ENCODE results near the gene CLMP. TPM values are rescaled to one million over a fixed set of nuclear protein-coding genes. Genes with fewer than 3 reads are reported as not detected.

The CLMP gene
- total and polyA plus RNA-seq, 4 donors = 0.12 to 1.3 (median 0.35) TPM

- no peak for TF ChIP-seq JUND (IDR thresholded peaks at IDR 0.05)
Measured at GRCh38 chr11:123181075-123181474, 14.0 kb downstream of the CLMP start (continued).

GRCh38 chr11:123180574-123180973, 14.5 kb downstream of the CLMP start:
- TF ChIP-seq HNF4A (conservative IDR thresholded peaks at IDR 0.05) (no peak), RXRA (IDR thresholded peaks at IDR 0.05) (no peak), GABPA (IDR thresholded peaks at IDR 0.05 in 1 of 2, conservative IDR thresholded peaks at IDR 0.05 in 1 of 2) (no peak), EGR1 (IDR thresholded peaks at IDR 0.05; ENCODE audit: low read depth in 2 of 2) (no peak), TAF1 (conservative IDR thresholded peaks at IDR 0.05) (no peak), JUND (IDR thresholded peaks at IDR 0.05) (no peak), CTCF (IDR thresholded peaks at IDR 0.05; ENCODE audit: low read depth, low read length, missing input control) (no peak), RAD21 (IDR thresholded peaks at IDR 0.05) (no peak), ZBTB33 (IDR thresholded peaks at IDR 0.05) (no peak), FOXA2 (IDR thresholded peaks at IDR 0.05) (no peak), REST (IDR thresholded peaks at IDR 0.05) (no peak), HNF4G (IDR thresholded peaks at IDR 0.05) (no peak), SP1 (IDR thresholded peaks at IDR 0.05) (no peak), MAX (IDR thresholded peaks at IDR 0.05) (no peak), YY1 (IDR thresholded peaks at IDR 0.05) (no peak), NR2F2 (IDR thresholded peaks at IDR 0.05) (no peak), ATF3 (IDR thresholded peaks at IDR 0.05) (no peak)
- Histone ChIP-seq H3K4me1 (ENCODE audit: control insufficient read depth in 4 of 4, insufficient read depth in 4 of 4, low read length in 3 of 4) (no peaks in the 10 kb centered on the region), H3K9me3 (ENCODE audit: control insufficient read depth in 4 of 4, low read length in 3 of 4) (no peaks in the 10 kb centered on the region), H3K27ac (ENCODE audit: low read depth in 1 of 2, low read length in 2 of 2) (no peak overlapping the region), H3K9ac (ENCODE audit: low read depth in 1 of 2, low read length in 2 of 2) (no peak overlapping the region), H3K4me3 (ENCODE audit: low read depth in 1 of 3, low read length in 3 of 3) (no peak overlapping the region), H3K27me3 (ENCODE audit: control insufficient read depth in 4 of 4, insufficient read depth in 4 of 4, low read length in 3 of 4) (no peaks in the 10 kb centered on the region), H3K36me3 (ENCODE audit: control insufficient read depth in 4 of 4, insufficient read depth in 3 of 4, low read depth in 1 of 4, low read length in 3 of 4) (no peaks in the 10 kb centered on the region)
- no peak for DNase-seq (ENCODE audit: low spot score)
- WGBS = 98% methylated on average over 2 of the region's 2 CpGs
